Measurements from ENCODE around the gene GYG1. TPM values are rescaled to one million over a fixed set of nuclear protein-coding genes. Genes with fewer than 3 reads are reported as not detected.
A peak's percentile ranks its signal among the peaks of the same experiment; 100 is the strongest.

The GYG1 gene
- total and polyA plus RNA-seq, 2 of the 8 experiments (the other 6 are each of a cell fraction or from before 2014, with no cell fraction given): 19.4 to 34.2 TPM

DNA sequence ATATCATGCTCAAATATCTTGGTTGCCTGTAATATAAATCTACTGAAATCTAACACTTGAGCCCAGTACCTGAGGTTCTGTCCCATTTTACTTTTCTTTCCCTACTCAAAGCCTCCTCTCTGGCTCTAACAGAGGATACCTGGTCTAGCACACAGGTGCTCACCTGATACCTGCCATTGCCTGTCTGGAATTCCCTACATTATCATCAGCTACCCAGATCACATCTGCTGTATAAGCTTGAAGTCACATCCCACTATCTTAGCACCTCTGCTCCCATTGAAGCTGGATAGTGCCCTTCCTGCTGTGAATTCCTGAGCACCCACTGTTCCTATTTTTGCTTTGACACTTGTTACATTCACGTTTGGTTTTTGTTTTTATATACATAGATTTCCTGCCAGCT is 30.5 kb downstream of the GYG1 start:
- H2BK15ac ChIP-seq (ENCODE audit: low read length): no peak overlapping the region
- 0 out of 2 replicates have a peak, but pooled peaks have one; percentile 32 for TF ChIP-seq TEAD4 (IDR thresholded peaks at IDR 0.05; ENCODE audit: low read depth, low read length)
- TF ChIP-seq, protein P1, sequence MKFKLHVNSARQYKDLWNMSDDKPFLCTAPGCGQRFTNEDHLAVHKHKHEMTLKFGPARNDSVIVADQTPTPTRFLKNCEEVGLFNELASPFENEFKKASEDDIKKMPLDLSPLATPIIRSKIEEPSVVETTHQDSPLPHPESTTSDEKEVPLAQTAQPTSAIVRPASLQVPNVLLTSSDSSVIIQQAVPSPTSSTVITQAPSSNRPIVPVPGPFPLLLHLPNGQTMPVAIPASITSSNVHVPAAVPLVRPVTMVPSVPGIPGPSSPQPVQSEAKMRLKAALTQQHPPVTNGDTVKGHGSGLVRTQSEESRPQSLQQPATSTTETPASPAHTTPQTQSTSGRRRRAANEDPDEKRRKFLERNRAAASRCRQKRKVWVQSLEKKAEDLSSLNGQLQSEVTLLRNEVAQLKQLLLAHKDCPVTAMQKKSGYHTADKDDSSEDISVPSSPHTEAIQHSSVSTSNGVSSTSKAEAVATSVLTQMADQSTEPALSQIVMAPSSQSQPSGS (IDR thresholded peaks at IDR 0.05; ENCODE audit: low read length): no peak
- H3K79me2 ChIP-seq (ENCODE audit: control insufficient read depth in 1 of 2, insufficient read depth in 2 of 2, low read length in 2 of 2): no peaks in the 10 kb centered on the region
- H3K27me3 ChIP-seq (replicated peaks in 1 of 4; ENCODE audit: control insufficient read depth in 3 of 4, extremely low read depth in 1 of 4, insufficient read depth in 3 of 4, low read length in 3 of 4): no peaks in the 10 kb centered on the region
- H3K18ac ChIP-seq (ENCODE audit: extremely low read depth, low read length): no peak overlapping the region
- H4K5ac ChIP-seq (ENCODE audit: insufficient read length, low read depth, low read length): no peak overlapping the region
- H3K79me1 ChIP-seq (ENCODE audit: low read depth, low read length): no peaks in the 10 kb centered on the region
- H3K14ac ChIP-seq (ENCODE audit: insufficient read length): no peak overlapping the region
- no peak for FAIRE-seq
- peaks cover 2 to 20% (median 15%) of the 10 kb centered on the region in 4 experiments for H3K4me1 ChIP-seq (replicated peaks in 1 of 4; ENCODE audit: control insufficient read depth in 3 of 4, insufficient read depth in 4 of 4, low read length in 3 of 4)
- peak overlapping the region; percentile 55; the same call in 1 of the 2 replicates for H2BK5ac ChIP-seq (ENCODE audit: low read depth, low read length)
- H4K20me1 ChIP-seq (replicated peaks in 1 of 2; ENCODE audit: control insufficient read depth in 1 of 2, insufficient read depth in 2 of 2, low read length in 2 of 2): no peaks in the 10 kb centered on the region
- peaks cover 17 to 20% of the 10 kb centered on the region in 2 experiments for H3K9me3 ChIP-seq (ENCODE audit: insufficient read depth in 2 of 2, low read depth in 1 of 2, low read length in 1 of 2)
- no peak overlapping the region for H3K23ac ChIP-seq (ENCODE audit: insufficient read length)
- DNase-seq (ENCODE audit: low read depth in 1 of 2, low spot score in 2 of 2): no peak
- H3K9ac ChIP-seq (replicated peaks in 1 of 4; ENCODE audit: extremely low read depth in 1 of 4, low read depth in 3 of 4, low read length in 3 of 4): no peak overlapping the region
- no peak overlapping the region for H2BK20ac ChIP-seq (ENCODE audit: low read length)
- H3K27ac ChIP-seq (ENCODE audit: low read depth, low read length): no peak overlapping the region
- no peak overlapping the region for H4K8ac ChIP-seq (ENCODE audit: extremely low read depth, insufficient read depth, low read length)
- ChIA-PET CTCF (ENCODE audit: partially characterized antibody) (interaction anchor here (1.2 to 3.9 kb wide), 4 partner anchors 20 to 98 kb away, joined by 5 to 25 read pairs (median 6); no protein-coding TSS in a partner anchor), POLR2A (ENCODE audit: partially characterized antibody) (interaction anchor here (0.6 to 1.5 kb wide), 4 partner anchors 12 to 873 kb away, joined by 3 to 7 read pairs (median 4); partner anchors contain the start of gene GYG1)
- H3K23me2 ChIP-seq (ENCODE audit: low read depth, low read length): no peaks in the 10 kb centered on the region
- H3K56ac ChIP-seq (replicated peaks; ENCODE audit: insufficient read length, low read depth, low read length): no peak overlapping the region
- no peak overlapping the region for H2BK12ac ChIP-seq (ENCODE audit: low read depth, low read length)
- no peak overlapping the region for H3K4ac ChIP-seq (replicated peaks; ENCODE audit: insufficient read length, low read depth, low read length)
- H2BK120ac ChIP-seq (replicated peaks; ENCODE audit: low read depth, low read length): peak overlapping the region; percentile 79
- 34% methylated on average over 1 of the region's 1 CpG; no CpG with 5 or more reads in 1 of the 2 experiments for WGBS, 2 experiments (ENCODE audit: extremely low coverage in 1 of 2, insufficient coverage in 1 of 2, insufficient read length in 1 of 2, insufficient replicate concordance in 2 of 2, low coverage in 1 of 2, low lambda C conversion rate in 2 of 2, missing lambda C conversion rate in 1 of 2)
- no peak overlapping the region for H2AK5ac ChIP-seq (ENCODE audit: low read depth, low read length)
- no peak overlapping the region for H4K91ac ChIP-seq (replicated peaks; ENCODE audit: insufficient read length, low read length)
- peak overlapping the region; percentile 0 to 2; a peak in 1 of 4 replicates for H3K4me2 ChIP-seq (ENCODE audit: insufficient read depth in 1 of 2, low read depth in 2 of 2, low read length in 2 of 2)
- H3K4me3 ChIP-seq (ENCODE audit: extremely low read depth in 1 of 4, insufficient read depth in 2 of 4, low read depth in 3 of 4, low read length in 4 of 4): no peak overlapping the region
- H3K36me3 ChIP-seq (ENCODE audit: control insufficient read depth in 2 of 4, insufficient read depth in 4 of 4, low read length in 3 of 4): peaks cover 0 to 43% (median 17%) of the 10 kb centered on the region in 4 experiments; a peak in 5 of 8 replicates
- no peak overlapping the region for H2AFZ ChIP-seq (ENCODE audit: low read length)
